Adipose tissue (tissue), 3 donors: ENCODE measurements around the gene SCN5A. TPM values are rescaled to one million over a fixed set of nuclear protein-coding genes. Genes with fewer than 3 reads are reported as not detected.

Source experiments
- H3K27ac ChIP-seq: one replicate; pipeline ENCODE4 v1.5.1; 2013; ENCODE audit warnings: low read depth, low read length
- WGBS, 3 donors: extraction: QIAGEN DNeasy Blood & Tissue Kit; methylation state at CpG; one replicate each; pipeline ENCODE4 v1.1.7; 2013; 5-methylcytosine and 5-hydroxymethylcytosine counted together
- polyA plus RNA-seq, 3 donors: library from polyadenylated mRNA; stranded (reverse); fragments of 200-250 nt; gene quantifications; one replicate each; pipeline ENCODE4 v1.2.3, GENCODE V29; 2013
- donor health status: healthy with polysubstance abuse.
- donor health status: Bipolar disorder and iron deficiency.
- donor health status: healthy.

Gene SCN5A
- polyA plus RNA-seq, 3 donors: 0.06 to 0.11 (median 0.07) TPM

GRCh38 chr3:38541806-38542205 is 107.7 kb downstream of the SCN5A start:
- no peak overlapping the region for H3K27ac ChIP-seq
- WGBS, 3 donors: 69 to 86% (median 76%) methylated on average over 9 of the region's 9 CpGs

GRCh38 chr3:38538773-38539353 is 110.6 kb downstream of the SCN5A start:
- 76 to 82% (median 81%) methylated on average over 8 of the region's 8 CpGs for WGBS, 3 donors
- H3K27ac ChIP-seq: no peak overlapping the region

GRCh38 chr3:38536671-38537070 is 112.8 kb downstream of the SCN5A start:
- WGBS, 3 donors: 72 to 84% (median 83%) methylated on average over 3 of the region's 3 CpGs
- H3K27ac ChIP-seq: no peak overlapping the region

- H3K27ac ChIP-seq: no peak overlapping the region
- 97 to 98% (median 97%) methylated on average over 7 of the region's 7 CpGs for WGBS, 3 donors
Measured at GRCh38 chr3:38534604-38535003, 114.9 kb downstream of the SCN5A start.

GRCh38 chr3:38534180-38534579 is 115.3 kb downstream of the SCN5A start:
- no peak overlapping the region for H3K27ac ChIP-seq
- WGBS, 3 donors: 94 to 99% (median 99%) methylated on average over 2 of the region's 2 CpGs

GRCh38 chr3:38533285-38533976 is 116.1 kb downstream of the SCN5A start:
- H3K27ac ChIP-seq: no peak overlapping the region
- 79 to 87% (median 83%) methylated on average over 13 of the region's 13 CpGs for WGBS, 3 donors

GRCh38 chr3:38532529-38532928 is 117.0 kb downstream of the SCN5A start:
- H3K27ac ChIP-seq: no peak overlapping the region
- WGBS, 3 donors: 55 to 75% (median 65%) methylated on average over 3 of the region's 3 CpGs

- 76 to 100% (median 80%) methylated on average over 1 of the region's 1 CpG for WGBS, 3 donors
- H3K27ac ChIP-seq: no peak overlapping the region
Measured at GRCh38 chr3:38528457-38528856, 121.0 kb downstream of the SCN5A start.

- no peak overlapping the region for H3K27ac ChIP-seq
- WGBS, 3 donors: 96 to 100% (median 98%) methylated on average over 14 of the region's 14 CpGs
Measured at GRCh38 chr3:38526792-38527191, 122.7 kb downstream of the SCN5A start.

GRCh38 chr3:38524141-38524739 is 125.2 kb downstream of the SCN5A start:
- WGBS, 3 donors: 94 to 95% (median 95%) methylated on average over 5 of the region's 5 CpGs

GRCh38 chr3:38522002-38522401 is 127.5 kb downstream of the SCN5A start:
- H3K27ac ChIP-seq: no peak overlapping the region
- 85 to 96% (median 94%) methylated on average over 6 of the region's 6 CpGs for WGBS, 3 donors

More at GRCh38 chr3:38524141-38524739, 125.2 kb downstream of the SCN5A start:
- no peak overlapping the region for H3K27ac ChIP-seq

GRCh38 chr3:38521391-38521987 is 128.0 kb downstream of the SCN5A start:
- WGBS, 3 donors: 2 to 4% (median 3%) methylated on average over 5 of the region's 5 CpGs
- no peak overlapping the region for H3K27ac ChIP-seq

GRCh38 chr3:38519651-38520050 is 129.8 kb downstream of the SCN5A start:
- 41 to 57% (median 48%) methylated on average over 5 of the region's 5 CpGs for WGBS, 3 donors
- H3K27ac ChIP-seq: no peak overlapping the region

- WGBS, 3 donors: 69 to 85% (median 70%) methylated on average over 1 of the region's 1 CpG
- H3K27ac ChIP-seq: no peak overlapping the region
Measured at GRCh38 chr3:38519000-38519399, 130.5 kb downstream of the SCN5A start.

GRCh38 chr3:38516669-38517068 is 132.8 kb downstream of the SCN5A start:
- WGBS, 3 donors: 2 to 97% (median 2%) methylated on average over 1 of the region's 1 CpG

GRCh38 chr3:38515367-38515766 is 134.1 kb downstream of the SCN5A start:
- no peak overlapping the region for H3K27ac ChIP-seq
- 94 to 99% (median 95%) methylated on average over 7 of the region's 7 CpGs for WGBS, 3 donors

More at GRCh38 chr3:38516669-38517068, 132.8 kb downstream of the SCN5A start:
- no peak overlapping the region for H3K27ac ChIP-seq

GRCh38 chr3:38511546-38511945 is 137.9 kb downstream of the SCN5A start:
- 45 to 87% (median 87%) methylated on average over 3 of the region's 3 CpGs for WGBS, 3 donors
- H3K27ac ChIP-seq: no peak overlapping the region

GRCh38 chr3:38510631-38511030 is 138.9 kb downstream of the SCN5A start:
- H3K27ac ChIP-seq: no peak overlapping the region

GRCh38 chr3:38509732-38510131 is 139.8 kb downstream of the SCN5A start:
- 91 to 96% (median 95%) methylated on average over 2 of the region's 2 CpGs for WGBS, 3 donors
- H3K27ac ChIP-seq: no peak overlapping the region
